DLD1 (cell line): Measurements from ENCODE around the gene RTL1.

Experiments
- in situ Hi-C: cut with HindIII; loops from 2 replicates; pipeline ENCODE4 v1.10.0; 2017; ENCODE audit warnings: low sequenced_read_pairs

The RTL1 gene

GRCh38 chr14:100882991-100883788 lies 20.3 kb downstream of the RTL1 start:
- in situ Hi-C loops: no loop called here

GRCh38 chr14:100882026-100882967 lies 21.2 kb downstream of the RTL1 start:
- in situ Hi-C loops: no loop called here

GRCh38 chr14:100881211-100882025 lies 22.1 kb downstream of the RTL1 start:
- in situ Hi-C loops: no loop called here

GRCh38 chr14:100880271-100881101 lies 23.0 kb downstream of the RTL1 start:
- in situ Hi-C loops: no loop called here

- in situ Hi-C loops: no loop called here
Observed at GRCh38 chr14:100879782-100880181, 23.7 kb downstream of the RTL1 start.

- in situ Hi-C loops: no loop called here
Observed at GRCh38 chr14:100879194-100879593, 24.3 kb downstream of the RTL1 start.

GRCh38 chr14:100878271-100879146 lies 25.0 kb downstream of the RTL1 start:
- in situ Hi-C loops: no loop called here

GRCh38 chr14:100875861-100876590 lies 27.5 kb downstream of the RTL1 start:
- in situ Hi-C loops: no loop called here

- in situ Hi-C loops: no loop called here
Observed at GRCh38 chr14:100875126-100875525, 28.4 kb downstream of the RTL1 start.

GRCh38 chr14:100874411-100875091 lies 29.0 kb downstream of the RTL1 start:
- in situ Hi-C loops: no loop called here

GRCh38 chr14:100874051-100874410 lies 29.5 kb downstream of the RTL1 start:
- in situ Hi-C loops: no loop called here

- in situ Hi-C loops: no loop called here
Observed at GRCh38 chr14:100873096-100873482, 30.4 kb downstream of the RTL1 start.

- in situ Hi-C loops: no loop called here
Observed at GRCh38 chr14:100872259-100873095, 31.0 kb downstream of the RTL1 start.

GRCh38 chr14:100871234-100872186 lies 32.0 kb downstream of the RTL1 start:
- in situ Hi-C loops: no loop called here

- in situ Hi-C loops: no loop called here
Observed at GRCh38 chr14:100868621-100869370, 34.7 kb downstream of the RTL1 start.
